Peyer's patch (tissue), 4 donors: ENCODE measurements around the gene GTF2A1L. TPM values are rescaled to one million over a fixed set of nuclear protein-coding genes. Genes with fewer than 3 reads are reported as not detected.
"Not testable (repeated sequence)": the region's sequence is repeated elsewhere in the genome, so short reads cannot be mapped to it uniquely, and the experiment has no call there.

Experiments
- DNase-seq, 3 donors: peaks; one replicate each; pipeline ENCODE4 v3.0.0-alpha.2; 2017 to 2019
- H3K27ac ChIP-seq, 4 donors: fragments of 200-600 bp; sonication (generic); one replicate each; pipeline ENCODE4 v1.5.1; 2016 to 2019
- H3K27me3 ChIP-seq, 2 donors: fragments of 200-600 bp; sonication (generic); one replicate each; pipeline ENCODE4 v1.5.1; 2019
- H3K36me3 ChIP-seq, 3 donors: fragments of 200-600 bp; sonication (generic); one replicate each; pipeline ENCODE4 v1.5.1; 2016 to 2019
- H3K4me1 ChIP-seq, 4 donors: fragments of 200-600 bp; sonication (generic); one replicate each; pipeline ENCODE4 v1.5.1; 2016 to 2019
- H3K4me3 ChIP-seq, 4 donors: fragments of 200-600 bp; sonication (generic); 1 replicate in 3 of 4; 2 replicates in 1 of 4; pipeline ENCODE4 v1.5.1; 2016 to 2019; ENCODE audit warnings: mild to moderate bottlenecking in 1 of 4
- H3K9me3 ChIP-seq, 4 donors: fragments of 200-600 bp; sonication (generic); one replicate each; pipeline ENCODE4 v1.5.1; 2016 to 2019; ENCODE audit warnings: mild to moderate bottlenecking in 1 of 4
- POLR2A ChIP-seq, 2 donors: fragments of 450-650 bp; IDR thresholded peaks; one replicate each; pipeline ENCODE4 v1.5.1; 2017; ENCODE audit warnings: antibody characterized with exemption in 2 of 2, mild to moderate bottlenecking in 2 of 2, moderate library complexity in 2 of 2
- total RNA-seq, 4 donors: library from RNA; depleted of rRNA; stranded (reverse); fragments of >200 nt; gene quantifications; one replicate each; pipeline ENCODE4 v1.1.0, GENCODE V29; 2016
- TF ChIP-seq, protein P1 (sequence below), 6 experiments: fragments of 450-650 bp in 4 of 6; fragments of 200-600 bp in 2 of 6; sonication (generic) in 1 of 6; IDR thresholded peaks; one replicate each; pipeline ENCODE4 v1.5.1; 2017 to 2019; ENCODE audit warnings: antibody characterized with exemption in 6 of 6, mild to moderate bottlenecking in 3 of 6, moderate library complexity in 1 of 6

The GTF2A1L gene
- total RNA-seq, 4 donors from 2014 or later: 0.94 to 11.6 TPM; not detected in 2

DNA sequence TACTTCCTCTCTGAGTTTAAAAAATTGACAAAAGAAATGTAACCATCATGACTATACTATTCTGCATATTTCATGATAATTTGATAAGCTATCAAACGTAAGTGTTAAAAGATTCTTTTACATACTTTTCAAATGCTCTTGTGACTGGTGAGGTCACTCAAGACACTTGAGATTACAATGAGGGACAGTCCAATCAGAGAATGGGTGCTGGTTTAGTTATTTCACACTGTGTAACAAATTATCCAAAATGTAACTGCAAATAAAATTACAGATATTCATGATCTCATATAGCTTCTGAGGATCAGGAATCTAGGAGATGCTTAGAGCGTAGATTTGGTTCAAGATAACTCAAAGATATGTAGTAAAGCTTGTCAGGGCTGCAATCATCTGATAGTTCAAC is 4.4 kb upstream of the GTF2A1L start:
- Histone ChIP-seq H3K9me3 (no peaks in the 10 kb centered on the region), H3K27ac (no peak overlapping the region), H3K27me3 (no peaks in the 10 kb centered on the region), H3K4me3 (no peak overlapping the region), H3K4me1 (no peaks in the 10 kb centered on the region), H3K36me3 (no peaks in the 10 kb centered on the region)
- no peak for DNase-seq
- no peak for TF ChIP-seq POLR2A (IDR thresholded peaks at IDR 0.05)
- TF ChIP-seq, protein P1, sequence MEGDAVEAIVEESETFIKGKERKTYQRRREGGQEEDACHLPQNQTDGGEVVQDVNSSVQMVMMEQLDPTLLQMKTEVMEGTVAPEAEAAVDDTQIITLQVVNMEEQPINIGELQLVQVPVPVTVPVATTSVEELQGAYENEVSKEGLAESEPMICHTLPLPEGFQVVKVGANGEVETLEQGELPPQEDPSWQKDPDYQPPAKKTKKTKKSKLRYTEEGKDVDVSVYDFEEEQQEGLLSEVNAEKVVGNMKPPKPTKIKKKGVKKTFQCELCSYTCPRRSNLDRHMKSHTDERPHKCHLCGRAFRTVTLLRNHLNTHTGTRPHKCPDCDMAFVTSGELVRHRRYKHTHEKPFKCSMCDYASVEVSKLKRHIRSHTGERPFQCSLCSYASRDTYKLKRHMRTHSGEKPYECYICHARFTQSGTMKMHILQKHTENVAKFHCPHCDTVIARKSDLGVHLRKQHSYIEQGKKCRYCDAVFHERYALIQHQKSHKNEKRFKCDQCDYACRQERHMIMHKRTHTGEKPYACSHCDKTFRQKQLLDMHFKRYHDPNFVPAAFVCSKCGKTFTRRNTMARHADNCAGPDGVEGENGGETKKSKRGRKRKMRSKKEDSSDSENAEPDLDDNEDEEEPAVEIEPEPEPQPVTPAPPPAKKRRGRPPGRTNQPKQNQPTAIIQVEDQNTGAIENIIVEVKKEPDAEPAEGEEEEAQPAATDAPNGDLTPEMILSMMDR (IDR thresholded peaks at IDR 0.05): no peak

DNA sequence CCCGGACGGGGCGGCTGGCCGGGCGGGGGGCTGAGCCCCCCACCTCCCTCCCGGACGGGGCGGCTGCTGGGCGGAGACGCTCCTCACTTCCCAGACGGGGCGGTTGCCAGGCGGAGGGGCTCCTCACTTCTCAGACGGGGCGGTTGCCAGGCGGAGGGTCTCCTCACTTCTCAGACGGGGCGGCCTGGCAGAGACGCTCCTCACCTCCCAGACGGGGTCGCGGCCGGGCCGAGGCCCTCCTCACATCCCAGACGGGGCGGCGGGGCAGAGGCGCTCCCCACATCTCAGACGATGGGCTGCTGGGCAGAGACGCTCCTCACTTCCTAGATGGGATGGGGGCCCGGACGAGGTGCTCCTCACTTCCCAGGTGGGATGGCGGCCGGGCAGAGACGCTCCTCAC is 3.1 kb upstream of the GTF2A1L start:
- not testable (repeated sequence) for H3K36me3 ChIP-seq, DNase-seq, H3K4me1 ChIP-seq, H3K27me3 ChIP-seq, H3K27ac ChIP-seq, H3K9me3 ChIP-seq, H3K4me3 ChIP-seq

DNA sequence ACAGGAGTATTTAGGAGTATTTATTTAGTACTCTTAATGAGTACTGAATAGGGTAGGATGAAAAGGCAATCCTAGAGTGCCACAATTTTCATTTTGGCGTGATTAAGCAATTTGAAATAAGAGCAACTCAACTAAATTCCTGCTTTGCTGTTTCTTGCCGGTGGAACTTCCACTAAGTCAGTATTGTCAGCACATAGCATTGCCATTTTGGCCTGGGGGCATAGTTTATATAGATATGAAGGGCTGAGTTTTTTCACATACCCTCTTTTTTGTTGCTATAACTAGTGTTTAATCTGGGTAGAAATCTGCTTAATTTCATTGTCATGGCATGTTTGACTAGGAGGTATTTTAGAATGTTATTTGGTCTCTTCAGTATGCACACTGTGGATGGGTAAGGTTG is 1.9 kb downstream of the GTF2A1L start:
- H3K27ac ChIP-seq: no peak overlapping the region
- H3K36me3 ChIP-seq: no peaks in the 10 kb centered on the region

DNA sequence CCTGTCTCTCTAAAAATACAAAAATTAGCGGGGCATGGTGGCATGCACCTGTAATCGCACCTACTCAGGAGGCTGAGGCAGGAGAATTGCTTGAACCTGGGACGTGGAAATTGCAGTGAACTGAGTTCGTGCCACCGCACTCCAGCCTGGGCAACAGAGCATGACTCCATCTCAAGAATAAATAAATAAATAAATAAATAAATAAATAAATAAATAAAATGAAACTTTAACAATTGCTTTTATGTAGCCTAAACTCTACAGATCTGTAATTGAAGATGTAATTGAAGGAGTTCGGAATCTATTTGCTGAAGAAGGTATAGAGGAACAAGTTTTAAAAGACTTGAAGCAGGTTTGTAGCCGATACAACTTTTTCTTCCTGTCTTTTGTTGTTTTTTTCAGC is 2.9 kb downstream of the GTF2A1L start:
- DNase-seq: no peak
- Histone ChIP-seq H3K27me3 (no peaks in the 10 kb centered on the region), H3K4me3 (no peak overlapping the region), H3K27ac (no peak overlapping the region), H3K4me1 (no peaks in the 10 kb centered on the region), H3K36me3 (no peaks in the 10 kb centered on the region), H3K9me3 (no peaks in the 10 kb centered on the region)
- TF ChIP-seq, protein P1 (IDR thresholded peaks at IDR 0.05): no peak

More for the DNA sequence above, 1.9 kb downstream of the GTF2A1L start:
- no peaks in the 10 kb centered on the region for H3K27me3 ChIP-seq
- H3K9me3 ChIP-seq: no peaks in the 10 kb centered on the region
- no peak overlapping the region for H3K4me3 ChIP-seq
- TF ChIP-seq, protein P1 (IDR thresholded peaks at IDR 0.05): no peak
- TF ChIP-seq POLR2A (IDR thresholded peaks at IDR 0.05): no peak
- H3K4me1 ChIP-seq: no peaks in the 10 kb centered on the region
- DNase-seq: no peak

DNA sequence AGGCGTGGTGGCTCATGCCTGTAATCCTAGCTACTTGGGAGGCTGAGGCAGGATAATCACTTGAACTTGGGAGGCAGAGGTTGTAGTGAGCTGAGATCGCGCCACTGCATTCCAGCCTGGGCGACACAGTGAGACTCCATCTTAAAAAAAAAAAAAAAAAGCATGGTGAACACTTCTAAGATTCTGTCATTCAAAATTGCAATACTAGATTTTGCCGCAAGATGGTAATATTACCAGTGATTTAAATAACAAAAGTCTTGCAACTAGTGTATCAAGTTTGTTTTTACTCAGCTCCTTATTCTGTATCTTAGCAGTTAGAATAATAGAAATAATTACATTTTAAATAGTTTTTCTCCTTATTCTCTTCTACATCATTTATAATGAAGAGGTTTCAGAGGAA is 5.0 kb downstream of the GTF2A1L start:
- H3K27ac ChIP-seq, H3K4me3 ChIP-seq, DNase-seq: not testable (repeated sequence)

DNA sequence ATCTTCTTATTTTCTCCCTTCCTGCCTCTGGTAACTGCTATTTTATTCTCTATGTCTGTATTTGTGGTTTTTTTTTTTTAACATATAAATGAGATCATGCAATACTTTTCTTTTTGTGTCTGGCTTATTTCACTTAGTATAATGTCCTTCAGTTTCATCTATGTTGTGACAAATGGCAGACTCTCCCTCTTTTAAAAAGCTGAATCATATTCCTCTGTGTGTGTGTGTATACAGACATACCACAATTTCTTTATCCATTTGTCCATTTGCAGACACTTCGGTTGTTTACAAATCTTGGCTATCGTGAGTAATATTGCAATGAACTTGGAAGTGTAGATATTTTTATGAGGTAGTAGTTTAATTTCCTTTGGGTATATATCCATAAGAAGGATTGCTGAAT is 7.0 kb downstream of the GTF2A1L start:
- H3K4me3 ChIP-seq: no peak overlapping the region
- no peak for DNase-seq
- peaks cover 0 to 9% (median 0%) of the 10 kb centered on the region in 4 donors for H3K9me3 ChIP-seq
- H3K36me3 ChIP-seq: no peaks in the 10 kb centered on the region
- H3K4me1 ChIP-seq: no peaks in the 10 kb centered on the region
- no peaks in the 10 kb centered on the region for H3K27me3 ChIP-seq
- TF ChIP-seq, protein P1 (IDR thresholded peaks at IDR 0.05): no peak
- TF ChIP-seq POLR2A (IDR thresholded peaks at IDR 0.05): no peak
- no peak overlapping the region for H3K27ac ChIP-seq

More for the DNA sequence above, 5.0 kb downstream of the GTF2A1L start:
- not testable (repeated sequence) for H3K4me1 ChIP-seq, H3K9me3 ChIP-seq, H3K36me3 ChIP-seq, H3K27me3 ChIP-seq

DNA sequence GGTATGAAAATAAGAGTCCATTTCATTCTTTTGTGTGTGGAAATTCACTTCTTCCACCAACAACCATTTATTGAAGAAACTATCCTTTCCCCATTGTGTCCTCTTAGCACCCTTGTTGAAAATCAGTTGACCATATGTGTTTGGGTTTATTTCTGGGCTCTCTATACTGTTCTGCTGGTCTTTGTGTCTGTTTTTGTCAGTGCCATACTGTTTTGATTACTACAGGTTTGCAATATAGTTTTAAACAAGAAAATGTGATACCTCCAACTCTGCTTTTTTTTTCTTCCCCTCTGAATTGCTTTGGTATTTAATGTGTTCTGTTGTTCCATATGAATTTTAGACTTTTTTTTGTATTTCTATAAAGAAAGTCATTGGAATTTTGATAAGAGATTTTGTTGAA is 8.4 kb downstream of the GTF2A1L start:
- H3K36me3 ChIP-seq: no peaks in the 10 kb centered on the region
- no peak overlapping the region for H3K27ac ChIP-seq
- peaks cover 0 to 9% (median 0%) of the 10 kb centered on the region in 4 donors for H3K9me3 ChIP-seq
- H3K4me1 ChIP-seq: no peaks in the 10 kb centered on the region
- no peak overlapping the region for H3K4me3 ChIP-seq
- TF ChIP-seq, protein P1 (IDR thresholded peaks at IDR 0.05): no peak
- TF ChIP-seq POLR2A (IDR thresholded peaks at IDR 0.05): no peak
- no peaks in the 10 kb centered on the region for H3K27me3 ChIP-seq
- no peak for DNase-seq
